Lower leg skin (tissue), 3 donors: ENCODE measurements around the gene PRDM10.

Experiments
- POLR2A ChIP-seq, 2 donors: fragments of 450-650 bp; IDR thresholded peaks; one replicate each; pipeline ENCODE4 v1.6.1; 2016 to 2017; ENCODE audit warnings: antibody characterized with exemption in 2 of 2, mild to moderate bottlenecking in 1 of 2, moderate library complexity in 1 of 2
- TF ChIP-seq, protein P1 (sequence below), 3 donors: fragments of 450-650 bp; IDR thresholded peaks; one replicate each; pipeline ENCODE4 v1.5.1; 2016; ENCODE audit warnings: antibody characterized with exemption in 3 of 3, mild to moderate bottlenecking in 3 of 3, moderate library complexity in 2 of 3

DNA sequence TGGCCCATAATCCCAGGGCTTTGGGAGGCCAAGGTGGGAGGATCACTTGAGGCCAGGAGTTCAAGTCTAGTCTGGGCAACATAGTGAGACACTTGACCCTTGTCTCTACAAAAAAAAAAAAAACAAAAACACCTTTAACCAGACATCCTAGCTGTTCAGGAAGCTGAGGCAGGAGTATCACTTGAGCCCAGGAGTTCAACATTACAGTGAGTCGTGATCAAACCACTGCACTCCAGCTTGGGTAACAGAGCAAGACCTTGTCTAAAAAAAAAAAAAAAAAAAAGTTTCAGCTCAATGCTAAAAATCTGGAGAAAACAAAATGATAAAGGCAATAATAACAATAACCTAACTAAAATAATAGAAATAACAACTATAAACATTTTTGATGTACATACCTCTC, 44.5 kb upstream of the PRDM10 start:
- TF ChIP-seq, protein P1, sequence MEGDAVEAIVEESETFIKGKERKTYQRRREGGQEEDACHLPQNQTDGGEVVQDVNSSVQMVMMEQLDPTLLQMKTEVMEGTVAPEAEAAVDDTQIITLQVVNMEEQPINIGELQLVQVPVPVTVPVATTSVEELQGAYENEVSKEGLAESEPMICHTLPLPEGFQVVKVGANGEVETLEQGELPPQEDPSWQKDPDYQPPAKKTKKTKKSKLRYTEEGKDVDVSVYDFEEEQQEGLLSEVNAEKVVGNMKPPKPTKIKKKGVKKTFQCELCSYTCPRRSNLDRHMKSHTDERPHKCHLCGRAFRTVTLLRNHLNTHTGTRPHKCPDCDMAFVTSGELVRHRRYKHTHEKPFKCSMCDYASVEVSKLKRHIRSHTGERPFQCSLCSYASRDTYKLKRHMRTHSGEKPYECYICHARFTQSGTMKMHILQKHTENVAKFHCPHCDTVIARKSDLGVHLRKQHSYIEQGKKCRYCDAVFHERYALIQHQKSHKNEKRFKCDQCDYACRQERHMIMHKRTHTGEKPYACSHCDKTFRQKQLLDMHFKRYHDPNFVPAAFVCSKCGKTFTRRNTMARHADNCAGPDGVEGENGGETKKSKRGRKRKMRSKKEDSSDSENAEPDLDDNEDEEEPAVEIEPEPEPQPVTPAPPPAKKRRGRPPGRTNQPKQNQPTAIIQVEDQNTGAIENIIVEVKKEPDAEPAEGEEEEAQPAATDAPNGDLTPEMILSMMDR (IDR thresholded peaks at IDR 0.05): no peak
- no peak for TF ChIP-seq POLR2A (IDR thresholded peaks at IDR 0.05)
